GM21447 (cell line): ENCODE data around the gene POU6F2.
A peak's percentile ranks its signal among the peaks of the same experiment; 100 is the strongest.
"Not testable (repeated sequence)": the region's sequence is repeated elsewhere in the genome, so short reads cannot be mapped to it uniquely, and the experiment has no call there.

Experiments used
- ATAC-seq: cut with Tn5 transposase; IDR thresholded peaks from one replicate; pipeline ENCODE4 v1.9.1; 2021; ENCODE audit not compliant: unreplicated experiment

Gene POU6F2

DNA sequence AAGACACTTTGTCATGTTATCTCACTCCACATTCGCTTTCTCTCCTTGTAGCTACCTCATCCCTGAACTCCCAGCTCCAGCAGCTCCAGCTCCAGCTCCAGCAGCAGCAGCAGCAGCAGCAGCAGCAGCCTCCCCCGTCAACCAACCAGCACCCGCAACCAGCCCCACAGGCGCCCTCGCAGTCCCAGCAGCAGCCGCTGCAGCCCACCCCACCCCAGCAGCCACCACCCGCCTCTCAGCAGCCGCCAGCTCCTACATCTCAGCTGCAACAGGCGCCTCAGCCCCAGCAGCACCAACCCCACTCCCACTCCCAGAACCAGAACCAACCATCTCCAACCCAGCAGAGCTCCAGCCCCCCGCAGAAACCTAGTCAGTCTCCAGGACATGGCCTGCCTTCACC, 361.9 kb downstream of the POU6F2 start:
- ATAC-seq: no peak

DNA sequence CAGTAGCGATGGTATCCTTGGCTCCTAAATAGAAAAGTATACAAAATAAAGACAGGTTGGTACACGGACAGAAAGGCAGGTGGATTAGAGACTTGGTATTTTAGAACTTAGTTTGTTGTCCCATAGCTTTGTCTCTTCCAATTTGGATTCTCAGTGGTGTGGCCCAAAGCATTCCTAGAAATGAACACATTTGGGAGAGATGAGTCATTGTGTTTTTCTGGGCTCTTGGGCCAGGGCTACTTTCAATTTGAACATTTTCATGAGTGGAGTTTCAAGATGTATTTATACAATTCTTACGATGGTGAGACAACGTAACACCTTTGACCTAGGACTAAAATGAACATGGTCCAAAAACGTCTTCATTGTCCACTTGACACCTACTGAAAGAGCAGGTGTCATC, 363.4 kb downstream of the POU6F2 start:
- ATAC-seq: no peak

DNA sequence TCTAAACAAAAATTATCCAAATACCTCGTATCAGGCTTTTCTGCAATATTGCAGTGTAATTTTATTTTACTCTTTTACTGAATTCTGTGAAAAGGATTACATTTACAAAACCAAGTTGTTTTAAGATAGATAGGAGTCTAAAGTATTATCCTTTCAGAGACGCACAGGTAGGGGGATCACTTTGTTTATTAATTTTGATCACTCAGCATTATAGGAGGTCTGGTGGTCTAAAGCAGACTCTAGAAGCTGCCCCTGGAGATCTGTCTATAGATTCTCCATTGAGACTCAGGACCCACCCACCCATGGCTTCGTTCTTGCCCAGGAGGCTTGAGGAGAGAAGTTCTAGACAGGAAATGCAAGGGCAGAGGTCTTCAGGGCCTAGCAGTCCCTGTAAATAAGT, 365.1 kb downstream of the POU6F2 start:
- ATAC-seq: no peak

DNA sequence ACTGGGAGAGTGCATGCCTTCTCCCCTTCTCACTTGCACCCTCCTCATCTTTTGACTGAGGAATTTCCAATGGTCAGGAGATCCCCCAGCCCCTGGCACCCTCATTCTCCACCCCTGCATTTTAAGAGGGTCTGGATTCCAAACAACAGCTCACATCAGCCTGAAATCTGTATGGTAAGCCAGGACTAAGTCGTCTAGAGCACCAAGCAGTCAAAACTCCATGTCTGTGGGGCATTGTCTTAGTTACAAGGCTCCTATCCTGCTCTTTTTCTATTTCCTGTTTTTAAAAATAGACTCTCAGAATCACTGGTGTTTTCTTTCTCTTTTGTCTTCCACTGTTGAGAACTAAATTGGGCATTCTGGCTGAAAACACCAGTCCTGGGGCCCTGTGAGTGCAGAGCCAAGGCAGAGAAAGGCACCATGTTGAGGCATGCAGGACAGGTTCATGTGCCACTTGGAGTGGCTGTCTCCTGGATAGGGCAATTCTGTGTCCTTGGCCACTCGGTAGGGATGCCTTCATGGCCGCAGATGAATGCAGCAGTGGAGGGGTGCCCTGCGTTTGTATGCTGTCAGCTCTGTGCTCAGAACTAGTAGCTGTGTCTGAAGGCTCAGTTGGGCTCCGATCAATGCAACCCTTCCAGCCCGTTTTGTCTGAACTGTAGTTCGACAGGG, 371.9 kb downstream of the POU6F2 start:
- ATAC-seq: no peak

DNA sequence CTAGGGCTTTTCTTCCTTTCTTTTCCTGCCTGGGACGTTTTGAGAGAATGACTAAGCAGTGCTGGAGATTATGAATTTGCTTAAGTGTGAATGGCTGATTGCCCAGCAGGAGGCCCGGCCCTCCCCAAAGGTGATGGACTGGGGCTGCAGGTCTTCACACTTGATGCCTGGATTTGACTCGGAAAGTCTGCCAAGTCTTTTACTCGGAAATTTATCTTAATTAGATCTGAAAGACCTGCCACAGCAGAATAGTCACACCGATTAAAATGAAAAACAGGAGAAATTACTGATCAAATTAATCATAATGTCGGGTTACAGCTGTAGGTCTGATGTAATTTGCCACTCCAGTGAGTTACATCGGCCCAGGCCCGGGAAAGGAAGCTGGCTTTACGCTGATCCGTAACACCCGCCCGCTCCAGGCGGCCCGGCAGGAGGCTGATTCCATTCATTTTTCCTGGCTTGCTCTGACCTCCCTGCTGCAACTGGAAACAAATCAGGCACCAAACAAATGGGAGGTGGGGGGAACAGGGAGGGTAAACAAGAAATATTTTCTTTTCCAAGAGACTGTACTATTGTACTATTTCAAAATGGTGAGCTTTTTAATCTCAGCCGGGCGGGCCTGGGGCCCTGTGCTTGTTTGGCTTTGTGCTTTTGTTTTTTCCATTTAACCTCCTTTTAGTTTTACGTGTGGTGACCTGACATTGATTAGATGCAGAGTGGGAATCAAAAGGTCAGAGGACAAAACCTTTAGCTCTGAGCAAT, 376.1 kb downstream of the POU6F2 start:
- ATAC-seq: no peak

DNA sequence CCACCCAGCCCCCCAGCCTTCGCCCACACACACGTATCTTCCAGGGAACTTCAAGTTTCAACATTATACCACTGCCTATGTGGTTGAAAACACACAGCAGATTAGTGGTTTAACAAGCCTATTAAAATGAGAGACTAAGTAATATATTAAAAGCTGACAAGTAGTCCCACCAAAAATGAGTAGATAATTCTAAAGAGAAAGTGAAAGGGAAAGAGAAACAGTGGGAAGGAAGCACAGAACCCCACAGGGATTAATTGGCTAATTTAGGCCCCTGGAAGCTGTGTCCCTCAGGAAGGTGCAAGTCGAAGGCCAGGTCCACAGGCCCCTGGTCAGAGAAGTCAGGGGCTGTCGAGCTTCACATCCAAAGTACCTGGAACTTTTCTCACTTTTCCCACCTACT, 378.0 kb downstream of the POU6F2 start:
- no peak for ATAC-seq

DNA sequence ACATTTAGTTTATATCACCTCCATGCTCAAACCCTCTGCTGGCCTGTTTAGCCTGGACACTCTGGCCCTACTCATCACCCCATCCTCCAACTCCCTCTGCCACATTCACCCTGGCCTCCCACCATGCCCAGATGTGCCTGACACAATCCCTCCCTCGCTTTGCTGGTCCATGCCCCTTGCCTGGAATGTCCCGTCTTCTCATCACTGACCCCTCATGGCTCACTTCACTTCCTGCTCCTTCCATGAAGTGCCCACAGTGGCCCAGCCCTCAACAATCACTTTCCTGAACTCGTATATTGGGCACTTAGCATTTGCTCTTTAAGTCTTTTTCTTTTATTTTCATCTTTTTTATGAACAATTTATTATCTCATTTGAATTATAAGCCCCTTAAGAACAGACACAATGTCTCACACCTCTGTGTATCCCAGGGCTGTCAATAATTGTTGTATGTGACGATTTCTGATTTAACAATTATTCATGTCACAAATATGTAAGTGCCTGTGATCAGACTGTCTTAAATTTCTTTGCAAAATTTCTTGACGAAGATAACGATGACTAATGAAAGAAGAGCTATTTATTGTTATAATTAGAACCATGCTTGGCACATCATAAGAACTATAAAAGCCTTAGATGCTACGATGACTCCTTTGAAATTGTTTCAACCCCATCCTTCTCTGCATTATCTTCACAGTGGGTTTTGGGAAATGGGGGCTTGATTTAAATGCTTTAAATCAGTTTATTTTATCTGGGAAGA, 378.6 kb downstream of the POU6F2 start:
- ATAC-seq: no peak

DNA sequence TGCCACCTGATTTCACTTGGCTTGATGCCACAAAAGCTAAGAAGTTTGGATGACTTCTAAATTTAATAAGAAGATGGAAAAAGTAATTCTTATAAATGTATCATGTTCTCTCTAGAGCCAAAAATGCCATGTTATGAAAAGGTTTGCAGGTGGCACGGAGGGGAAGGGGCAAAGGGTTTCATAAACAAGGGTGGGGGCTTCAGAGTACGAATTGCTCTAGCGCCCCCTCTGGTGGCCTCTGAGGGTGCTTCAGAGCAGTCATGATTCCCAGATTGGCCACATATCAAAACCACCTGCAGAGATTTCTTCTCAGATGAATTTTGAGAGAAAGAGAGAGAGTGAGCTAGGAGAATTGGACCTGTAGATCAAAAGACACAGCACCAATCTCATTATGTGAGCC, 379.9 kb downstream of the POU6F2 start:
- ATAC-seq: no peak

DNA sequence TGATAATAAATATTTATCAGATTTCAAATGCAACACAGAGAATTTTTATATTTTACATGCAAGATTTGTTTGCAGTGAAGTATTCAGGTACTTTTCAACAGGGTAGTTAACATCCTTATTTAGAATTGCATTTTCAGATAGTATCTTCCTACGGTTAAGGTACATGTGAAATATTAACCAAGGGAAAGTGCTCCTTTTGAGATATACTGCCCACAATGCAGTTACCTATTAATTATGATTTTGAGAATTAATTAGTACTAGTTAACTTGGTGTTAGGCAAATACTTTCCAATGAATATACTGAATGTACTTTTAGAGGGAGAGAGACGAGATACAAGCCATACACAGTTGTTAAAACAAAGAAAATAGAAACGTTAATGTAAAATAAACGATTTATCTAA, 382.3 kb downstream of the POU6F2 start:
- ATAC-seq: peak; percentile 60

DNA sequence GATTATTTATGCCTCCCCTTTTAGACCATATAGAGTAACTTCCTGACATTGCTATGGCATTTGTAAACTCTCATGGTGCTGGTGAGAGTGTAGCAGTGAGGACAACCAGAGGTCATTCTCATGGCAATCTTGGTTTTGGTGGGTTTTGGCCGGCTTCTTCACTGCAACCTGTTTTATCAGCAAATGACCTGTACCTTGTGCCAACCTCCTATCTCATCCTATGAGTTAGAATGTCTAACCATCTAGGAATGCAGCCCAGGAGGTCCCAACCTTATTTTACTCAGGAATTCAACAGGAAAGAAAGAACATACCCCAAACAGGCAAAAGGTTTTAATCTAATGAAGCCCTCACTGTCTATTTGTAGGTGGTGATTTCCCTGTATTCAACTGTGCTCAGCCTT, 383.1 kb downstream of the POU6F2 start:
- ATAC-seq: no peak

DNA sequence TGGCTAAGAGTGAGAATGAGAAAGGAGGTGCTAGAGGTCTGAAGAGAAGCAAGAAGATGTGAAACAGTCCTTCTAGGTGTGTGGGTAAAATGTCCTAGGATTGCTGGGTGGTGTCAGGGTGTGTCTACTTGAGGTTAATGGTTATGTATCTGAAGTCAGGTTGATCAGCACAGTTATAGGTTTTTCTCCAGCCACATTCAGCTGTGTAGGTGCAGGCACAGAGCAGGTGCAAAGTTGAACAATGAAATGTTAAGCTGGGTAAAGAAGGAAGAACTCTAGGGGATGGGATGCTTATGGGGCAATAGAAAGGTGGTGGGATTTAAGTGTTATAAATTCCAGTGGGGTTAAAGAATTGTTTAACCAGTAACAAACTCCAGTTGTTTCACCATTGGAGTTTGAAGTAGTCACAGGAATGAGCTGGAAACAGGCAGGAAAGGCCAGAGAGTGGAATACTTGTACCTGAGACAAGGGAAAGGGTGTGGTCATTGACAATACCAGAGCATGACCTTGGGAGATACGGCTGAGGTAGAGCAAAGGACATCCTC, 388.1 kb downstream of the POU6F2 start:
- no peak for ATAC-seq

DNA sequence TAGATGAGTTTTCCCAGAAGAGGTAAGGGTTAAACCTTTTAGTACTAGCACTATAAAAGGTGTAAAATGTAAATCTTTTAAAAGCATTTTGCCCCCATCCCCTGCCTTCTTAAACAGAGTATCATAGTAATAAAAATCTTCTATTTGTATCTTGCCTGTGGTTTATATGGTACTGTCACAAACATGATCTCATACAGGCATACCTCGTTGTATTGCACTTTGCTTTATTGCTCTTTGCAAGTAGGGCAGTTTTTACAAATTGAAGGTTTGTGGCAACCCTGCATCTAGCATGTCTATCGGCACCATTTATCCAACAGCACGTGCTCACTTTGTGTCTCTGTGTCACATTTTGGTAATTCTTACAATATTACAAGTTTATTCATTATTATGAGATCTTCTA, 389.7 kb downstream of the POU6F2 start:
- no peak for ATAC-seq

DNA sequence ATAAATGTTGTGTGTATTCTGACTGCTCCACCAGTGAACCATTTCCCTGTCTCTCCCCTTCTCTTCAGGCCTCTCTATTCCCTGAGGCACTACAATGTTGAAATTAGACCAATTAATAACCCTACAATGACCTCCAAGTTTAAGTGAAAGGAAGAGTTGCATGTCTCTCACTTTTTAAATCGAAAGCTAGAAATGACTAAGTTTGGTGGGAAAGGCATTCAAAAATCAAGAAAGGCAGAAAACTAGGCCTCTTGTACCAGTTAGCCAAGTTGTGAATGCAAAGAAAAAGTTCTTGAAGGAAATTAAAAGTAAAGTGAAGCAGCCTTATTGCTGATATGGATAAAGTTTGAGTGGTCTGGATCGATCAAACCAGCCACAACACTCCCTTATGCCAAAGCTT, 390.2 kb downstream of the POU6F2 start:
- no peak for ATAC-seq

DNA sequence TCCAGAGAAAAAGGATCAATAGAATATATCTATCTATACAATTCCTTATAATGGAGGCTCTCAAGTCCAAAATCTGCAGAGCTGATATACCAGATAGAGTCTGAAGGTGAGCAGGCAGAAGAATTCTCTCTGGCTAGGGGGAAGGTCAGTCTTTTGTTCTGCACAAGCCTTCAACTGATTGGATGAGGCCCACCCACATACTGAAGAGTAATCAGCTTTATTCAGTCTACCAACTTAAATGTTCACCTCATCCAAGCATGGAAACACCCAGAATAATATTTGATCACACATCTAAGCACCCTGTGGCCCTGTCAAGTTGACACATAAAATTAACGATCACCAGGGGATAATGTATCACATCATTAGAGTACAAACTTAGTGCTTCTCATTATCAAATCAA, 394.7 kb downstream of the POU6F2 start:
- no peak for ATAC-seq

DNA sequence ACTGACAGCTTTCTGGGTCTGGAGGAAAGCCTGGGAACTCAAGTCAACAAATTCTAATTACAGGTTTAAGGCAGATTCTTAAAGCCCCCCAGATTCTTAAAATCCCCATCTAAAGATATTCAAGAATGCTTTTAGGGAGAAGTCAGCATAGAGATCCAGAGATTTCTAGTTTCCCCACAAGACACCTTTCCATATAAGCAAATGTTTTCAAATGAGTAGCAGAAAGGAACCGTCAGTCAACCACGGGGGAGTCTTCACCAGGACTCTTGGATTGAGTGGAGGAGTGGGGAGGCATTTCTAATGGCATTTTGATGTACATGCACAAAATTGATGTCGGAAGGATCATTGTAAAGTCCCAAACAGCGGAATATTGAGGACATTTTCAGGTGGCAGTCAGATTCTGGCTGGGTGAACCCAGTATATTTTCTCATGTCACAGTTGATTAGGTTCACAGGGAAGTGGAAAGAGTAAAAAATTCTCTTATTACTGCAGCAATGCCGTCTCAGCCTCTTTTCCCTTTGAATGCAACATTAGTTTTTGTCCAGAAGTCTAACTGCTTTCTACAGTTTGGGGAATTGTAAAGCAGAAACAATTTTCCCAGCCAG, 396.8 kb downstream of the POU6F2 start:
- ATAC-seq: no peak

DNA sequence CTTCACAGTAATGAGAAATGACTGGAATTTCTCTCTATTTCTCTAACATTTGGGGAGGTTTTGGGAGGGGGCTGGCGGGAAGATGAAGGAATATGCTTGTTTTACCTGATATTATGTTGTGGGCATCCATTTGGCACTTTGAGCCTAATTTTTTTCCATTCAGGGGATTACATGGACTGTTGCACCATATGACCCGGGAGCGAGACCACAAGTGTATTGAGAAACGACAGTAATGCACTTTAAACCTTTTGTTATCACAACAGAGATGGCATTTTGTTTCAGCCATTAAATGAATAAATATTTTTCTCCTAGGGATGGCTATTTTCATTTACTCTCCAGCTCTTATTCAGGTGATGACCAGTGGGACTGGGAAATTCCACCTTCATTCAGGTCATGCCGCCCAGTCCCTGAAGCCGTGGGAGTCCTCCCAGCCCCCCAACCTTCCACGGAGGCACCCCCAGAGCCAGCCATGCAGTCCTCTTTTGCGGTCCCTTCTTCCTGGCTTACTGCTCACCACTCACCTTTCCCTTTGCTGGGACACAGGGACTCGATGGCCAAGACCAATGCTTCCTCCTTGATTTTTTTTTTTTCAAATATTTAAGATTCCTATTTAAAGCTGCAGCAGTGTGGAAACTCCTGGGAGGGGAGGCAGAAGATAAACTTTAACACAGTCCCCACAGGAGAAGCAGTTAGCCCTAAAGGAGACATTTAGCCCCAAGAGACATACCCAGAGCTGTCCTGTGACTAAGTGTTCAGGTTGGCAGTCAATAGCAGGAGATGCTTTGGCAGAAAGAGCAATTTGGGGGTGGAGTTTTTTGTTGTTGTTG, 397.6 kb downstream of the POU6F2 start:
- ATAC-seq: no peak

DNA sequence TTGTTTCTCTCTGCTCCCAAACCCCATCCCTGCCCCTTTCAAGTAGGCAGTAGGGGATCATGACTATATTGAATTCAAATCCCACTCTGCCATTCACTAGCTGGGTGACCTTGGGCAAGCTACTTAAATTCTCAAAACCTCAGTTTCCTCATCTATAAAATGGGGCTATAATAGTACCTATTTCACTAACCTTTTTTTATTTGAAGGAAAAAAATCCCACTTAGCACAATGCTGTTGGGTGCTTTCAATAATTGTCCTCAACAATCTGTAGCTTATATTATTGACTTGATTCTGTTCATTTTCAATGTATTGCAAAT, 398.1 kb downstream of the POU6F2 start:
- no peak for ATAC-seq

DNA sequence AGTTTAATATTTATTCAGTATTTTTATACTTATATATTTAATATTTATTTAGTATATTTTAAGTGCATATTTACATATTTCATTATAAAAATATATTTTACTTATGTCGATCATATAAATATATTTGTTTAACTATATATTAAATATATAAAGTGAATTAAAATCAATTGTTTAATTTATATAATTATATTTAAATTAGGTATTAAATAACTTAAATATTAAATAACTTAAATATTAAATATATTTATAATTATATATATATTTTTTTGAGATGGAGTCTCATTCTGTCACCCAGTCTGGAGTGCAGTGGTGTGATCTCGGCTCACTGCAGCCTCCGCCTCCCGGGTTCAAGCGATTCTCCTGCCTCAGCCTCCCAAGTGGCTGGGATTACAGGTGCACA, 399.2 kb downstream of the POU6F2 start:
- not testable (repeated sequence) for ATAC-seq

DNA sequence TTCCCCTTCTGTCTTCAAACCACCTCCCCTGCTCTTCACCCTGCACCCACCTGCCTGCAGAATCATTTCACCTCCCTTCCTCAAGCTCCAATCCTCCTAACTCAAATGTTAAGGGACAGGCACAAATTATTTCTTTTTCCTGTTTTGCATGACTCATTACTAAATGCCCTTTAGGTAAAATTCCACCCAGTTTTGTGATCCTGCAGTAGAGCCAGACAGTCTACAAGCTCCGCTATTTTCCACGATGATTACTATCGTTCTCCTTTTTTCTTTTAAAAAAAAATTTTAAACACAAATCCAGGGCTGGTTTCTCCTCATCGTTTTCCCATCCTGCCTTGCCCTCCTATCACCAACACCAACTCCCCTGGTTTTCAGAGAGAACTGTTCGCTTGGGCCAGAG, 401.7 kb downstream of the POU6F2 start:
- ATAC-seq: no peak

DNA sequence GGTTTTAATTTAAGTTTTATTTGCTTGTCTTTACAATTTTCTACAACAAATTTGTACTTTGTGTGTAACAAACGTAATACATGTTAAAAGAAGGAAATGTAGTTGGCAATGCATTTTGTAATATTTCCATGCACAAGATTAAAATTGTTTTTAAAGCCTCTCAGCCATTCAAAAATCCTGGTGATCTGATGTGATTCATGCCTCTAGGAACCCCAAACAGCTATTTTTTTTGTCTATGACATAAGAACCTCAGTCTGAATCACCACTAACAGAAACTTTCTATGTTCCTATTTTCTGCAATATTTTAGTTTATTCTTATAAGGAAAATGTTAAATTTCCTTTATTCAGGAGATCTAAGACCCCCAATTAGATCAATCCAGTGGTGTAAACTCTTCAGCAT, 405.4 kb downstream of the POU6F2 start:
- ATAC-seq: no peak

DNA sequence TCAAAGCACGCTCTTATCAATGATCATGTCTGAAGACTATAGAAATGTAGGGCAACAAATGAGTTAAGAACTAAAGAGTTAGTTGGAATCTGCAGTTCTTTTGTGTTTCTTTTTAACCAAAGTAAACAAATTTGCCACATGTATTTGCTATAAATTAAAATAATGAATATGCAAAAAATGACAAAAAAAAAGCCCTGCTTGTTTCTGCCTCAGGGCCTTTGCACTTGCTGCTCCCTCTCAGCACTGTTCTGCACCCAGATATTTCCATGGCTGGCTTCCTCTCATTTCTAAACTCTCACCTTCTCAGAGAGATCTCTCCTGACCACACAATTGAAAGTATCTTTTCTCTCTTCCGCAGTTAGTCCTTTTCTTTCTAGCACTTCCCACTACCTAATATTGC, 406.7 kb downstream of the POU6F2 start:
- ATAC-seq: no peak
